Stimulated activated naive CD4-positive, alpha-beta T cell treated with Interleukin-2 at 50 U/mL for 16 hours (primary cell): ENCODE data around the gene TM4SF5.

Experiments used
- DNase-seq: peaks from one replicate; lab custom pipeline; 2025; lab: John Stamatoyannopoulos, UW

Gene TM4SF5

GRCh38 chr17:4747847-4748246, 23.8 kb upstream of the TM4SF5 start:
- no peak for DNase-seq

- no peak for DNase-seq
These were observed 23.0 kb upstream of the TM4SF5 start for GRCh38 chr17:4748686-4749085.

- no peak for DNase-seq
These were observed 21.1 kb upstream of the TM4SF5 start for GRCh38 chr17:4750606-4751005.

GRCh38 chr17:4751932-4752331, 19.8 kb upstream of the TM4SF5 start:
- no peak for DNase-seq

GRCh38 chr17:4753392-4753791, 18.3 kb upstream of the TM4SF5 start:
- no peak for DNase-seq

- DNase-seq: no peak
These were observed 11.9 kb upstream of the TM4SF5 start for GRCh38 chr17:4759776-4760236.

GRCh38 chr17:4764595-4764994, 7.1 kb upstream of the TM4SF5 start:
- no peak for DNase-seq

- DNase-seq: no peak
These were observed 5.5 kb upstream of the TM4SF5 start for GRCh38 chr17:4766201-4766600.

- no peak for DNase-seq
These were observed 5.0 kb upstream of the TM4SF5 start for GRCh38 chr17:4766723-4767122.

GRCh38 chr17:4768298-4768697, 3.4 kb upstream of the TM4SF5 start:
- DNase-seq: no peak

GRCh38 chr17:4769628-4770027, 2.1 kb upstream of the TM4SF5 start:
- DNase-seq: no peak

- DNase-seq: no peak
These were observed 538 bp downstream of the TM4SF5 start for GRCh38 chr17:4772235-4772613.

GRCh38 chr17:4777969-4778760, 6.5 kb downstream of the TM4SF5 start:
- no peak for DNase-seq

GRCh38 chr17:4780325-4780955, 8.8 kb downstream of the TM4SF5 start:
- DNase-seq: no peak

- no peak for DNase-seq
These were observed 11.0 kb downstream of the TM4SF5 start for GRCh38 chr17:4782652-4783051.

GRCh38 chr17:4785311-4786105, 13.8 kb downstream of the TM4SF5 start:
- DNase-seq: no peak

GRCh38 chr17:4786106-4786511, 14.4 kb downstream of the TM4SF5 start, which contains the start of gene VMO1:
VMO1 (minus strand) TSS chr17:4786364; CDS start chr17:4786352, 12 bp downstream.
- no peak for DNase-seq

- DNase-seq: no peak
These were observed 14.8 kb downstream of the TM4SF5 start for GRCh38 chr17:4786516-4786915.

- no peak for DNase-seq
These were observed 16.6 kb downstream of the TM4SF5 start for GRCh38 chr17:4788159-4788806.

GRCh38 chr17:4788807-4789700, 17.4 kb downstream of the TM4SF5 start, which contains the start of gene GLTPD2:
GLTPD2 (plus strand) TSS chr17:4788964; CDS start chr17:4789012, 48 bp downstream.
- no peak for DNase-seq

GRCh38 chr17:4789701-4789950, 17.9 kb downstream of the TM4SF5 start:
- DNase-seq: no peak
